Omental fat pad (tissue), 4 donors: ENCODE data around the gene C8A. TPM values are rescaled to one million over a fixed set of nuclear protein-coding genes. Genes with fewer than 3 reads are reported as not detected.

Experiments used
- ATAC-seq: fragments of 150-250 bp; one replicate; pipeline ENCODE4 v1.9.1; 2016; ENCODE audit warnings: mild to moderate bottlenecking, moderate library complexity; ENCODE audit not compliant: low FRiP score
- DNase-seq: peaks from one replicate; pipeline ENCODE4 v3.0.0-alpha.2; 2019; ENCODE audit warnings: low spot score
- total RNA-seq, 4 donors: library from RNA; depleted of rRNA; stranded (reverse); fragments of >200 nt; gene quantifications; one replicate each; pipeline ENCODE4 v1.1.0, GENCODE V29; 2016
- TF ChIP-seq, protein P1 (sequence below), 3 donors: fragments of 450-650 bp; IDR thresholded peaks; one replicate each; pipeline ENCODE4 v1.5.1; 2016 to 2017; ENCODE audit warnings: antibody characterized with exemption in 3 of 3, mild to moderate bottlenecking in 3 of 3, moderate library complexity in 2 of 3

C8A gene
- total RNA-seq, 4 donors from 2014 or later = not detected

GRCh38 chr1:56938646-56939045, 84.0 kb downstream of the C8A start:
- DNase-seq = no peak
- TF ChIP-seq, protein P1, sequence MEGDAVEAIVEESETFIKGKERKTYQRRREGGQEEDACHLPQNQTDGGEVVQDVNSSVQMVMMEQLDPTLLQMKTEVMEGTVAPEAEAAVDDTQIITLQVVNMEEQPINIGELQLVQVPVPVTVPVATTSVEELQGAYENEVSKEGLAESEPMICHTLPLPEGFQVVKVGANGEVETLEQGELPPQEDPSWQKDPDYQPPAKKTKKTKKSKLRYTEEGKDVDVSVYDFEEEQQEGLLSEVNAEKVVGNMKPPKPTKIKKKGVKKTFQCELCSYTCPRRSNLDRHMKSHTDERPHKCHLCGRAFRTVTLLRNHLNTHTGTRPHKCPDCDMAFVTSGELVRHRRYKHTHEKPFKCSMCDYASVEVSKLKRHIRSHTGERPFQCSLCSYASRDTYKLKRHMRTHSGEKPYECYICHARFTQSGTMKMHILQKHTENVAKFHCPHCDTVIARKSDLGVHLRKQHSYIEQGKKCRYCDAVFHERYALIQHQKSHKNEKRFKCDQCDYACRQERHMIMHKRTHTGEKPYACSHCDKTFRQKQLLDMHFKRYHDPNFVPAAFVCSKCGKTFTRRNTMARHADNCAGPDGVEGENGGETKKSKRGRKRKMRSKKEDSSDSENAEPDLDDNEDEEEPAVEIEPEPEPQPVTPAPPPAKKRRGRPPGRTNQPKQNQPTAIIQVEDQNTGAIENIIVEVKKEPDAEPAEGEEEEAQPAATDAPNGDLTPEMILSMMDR (IDR thresholded peaks at IDR 0.05) = no peak
- ATAC-seq = no peak

DNA sequence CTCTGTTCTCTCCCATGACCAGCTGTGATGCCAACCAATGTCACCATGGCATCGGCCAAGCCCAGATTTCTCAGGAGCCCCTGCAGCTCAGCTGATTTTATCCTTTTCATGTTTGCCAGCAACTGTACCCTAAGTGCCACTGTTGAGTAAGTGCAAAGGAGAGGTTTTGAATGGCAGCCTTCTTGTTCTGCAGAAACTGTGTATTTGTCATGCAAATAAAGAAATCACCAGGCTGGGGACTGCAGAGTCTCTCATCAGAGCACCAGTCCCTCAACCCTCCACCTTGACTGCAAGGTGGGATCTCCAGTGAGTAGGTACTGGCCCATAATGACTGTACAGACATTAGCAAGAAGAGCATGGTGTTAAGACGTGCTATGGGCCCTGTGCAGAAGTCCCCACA, 84.6 kb downstream of the C8A start:
- DNase-seq = no peak
- TF ChIP-seq, protein P1 (IDR thresholded peaks at IDR 0.05) = no peak
- no peak for ATAC-seq

DNA sequence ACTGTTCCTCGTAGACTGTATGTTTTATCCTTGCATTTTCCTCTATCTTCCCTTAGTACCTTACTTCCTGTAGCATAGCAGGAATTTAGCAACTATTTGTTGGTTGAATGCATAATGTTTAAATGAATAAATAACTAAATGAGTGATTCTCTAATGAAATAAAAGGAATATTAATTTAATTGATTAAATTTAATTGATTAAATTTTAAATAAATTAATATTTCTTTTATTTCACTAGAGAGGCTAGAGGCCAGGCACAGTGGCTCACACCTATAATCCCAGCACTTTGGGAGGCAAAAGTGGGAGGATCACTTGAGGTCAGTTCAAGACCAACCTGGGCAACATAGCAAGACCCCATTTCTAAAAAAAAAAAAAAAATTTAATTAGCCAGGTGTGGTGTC, 85.4 kb downstream of the C8A start:
- DNase-seq = no peak
- no peak for ATAC-seq
- TF ChIP-seq, protein P1 (IDR thresholded peaks at IDR 0.05) = no peak

GRCh38 chr1:56948403-56949023, 93.9 kb downstream of the C8A start:
- DNase-seq = no peak
- TF ChIP-seq, protein P1 (IDR thresholded peaks at IDR 0.05) = no peak
- no peak for ATAC-seq

DNA sequence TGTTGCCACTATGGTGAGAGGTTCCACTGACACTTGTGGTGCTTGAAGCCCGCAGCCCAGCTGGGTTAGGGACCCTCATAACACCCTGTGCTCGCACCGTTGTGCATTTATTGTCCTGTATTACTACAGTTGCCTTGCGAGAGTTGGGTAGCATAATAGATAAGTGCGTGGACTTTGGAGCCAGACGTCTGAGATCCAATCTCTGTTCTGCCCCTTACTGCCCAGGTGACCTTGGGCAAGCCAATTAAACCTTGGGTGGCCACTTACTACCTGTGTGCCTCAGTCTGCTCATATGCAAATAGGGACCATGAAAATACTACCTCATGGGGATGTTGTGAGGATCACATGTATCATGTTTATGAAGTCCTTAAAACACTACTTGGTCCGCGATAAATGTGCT, 97.9 kb downstream of the C8A start:
- DNase-seq (no peak), ATAC-seq (no peak)
- TF ChIP-seq, protein P1 (IDR thresholded peaks at IDR 0.05) = no peak

DNA sequence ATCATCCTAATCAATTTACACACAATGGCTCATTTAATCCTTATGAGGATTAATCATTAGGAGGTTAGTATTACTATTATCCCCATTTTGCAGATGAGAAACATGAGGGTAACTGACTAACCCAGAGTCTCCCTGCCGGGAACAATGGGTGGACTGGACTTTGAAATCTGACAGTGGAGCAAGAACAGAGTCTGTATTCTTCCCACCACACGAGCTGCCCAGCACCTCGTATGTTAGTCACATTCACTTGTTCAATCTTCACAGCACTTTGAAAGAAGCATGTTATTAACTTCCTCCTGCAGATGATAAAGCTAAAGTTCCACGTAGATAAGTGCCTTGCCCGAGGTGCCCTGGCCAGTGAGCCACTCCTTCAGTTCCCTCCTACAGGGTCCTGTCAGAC, 98.8 kb downstream of the C8A start:
- ATAC-seq (no peak), DNase-seq (no peak)
- TF ChIP-seq, protein P1 (IDR thresholded peaks at IDR 0.05) = no peak

- no peak for DNase-seq
- TF ChIP-seq, protein P1 (IDR thresholded peaks at IDR 0.05) = no peak
- no peak for ATAC-seq
These were observed 100.1 kb downstream of the C8A start for GRCh38 chr1:56954664-56955063.
